Central memory CD8-positive, alpha-beta T cell (primary cell): ENCODE measurements around the gene DDX10.

Source experiments
- ATAC-seq: fragments of 150-1000 bp; cut with Tn5 transposase; replicated peaks from 2 replicates; pipeline ENCODE4 v1.10.0; 2022; ENCODE audit warnings: mild to moderate bottlenecking, moderate FRiP score, moderate number of reproducible peaks; ENCODE audit not compliant: poor library complexity, severe bottlenecking; ENCODE audit errors: extremely low read depth
- DNase-seq, 2 donors: peaks; one replicate each; pipeline ENCODE4 v3.0.0; 2021; ENCODE audit warnings: low spot score in 2 of 2
- H3K27ac Mint-ChIP-seq: one replicate; pipeline ENCODE4 v1.8.0; 2022; ENCODE audit warnings: low read depth, mild to moderate bottlenecking, moderate library complexity, mixed read lengths
- H3K27me3 Mint-ChIP-seq: one replicate; pipeline ENCODE4 v1.8.0; 2022; ENCODE audit warnings: mixed read lengths
- H3K36me3 Mint-ChIP-seq: one replicate; pipeline ENCODE4 v1.8.0; 2022; ENCODE audit warnings: mild to moderate bottlenecking, moderate library complexity, mixed read lengths; ENCODE audit not compliant: insufficient read depth
- H3K4me1 Mint-ChIP-seq: one replicate; pipeline ENCODE4 v1.8.0; 2022; ENCODE audit warnings: mixed read lengths
- H3K4me3 Mint-ChIP-seq: one replicate; pipeline ENCODE4 v1.8.0; 2022; ENCODE audit warnings: mild to moderate bottlenecking, moderate library complexity, mixed read lengths
- H3K9me3 Mint-ChIP-seq: one replicate; pipeline ENCODE4 v1.8.0; 2022; ENCODE audit warnings: mixed read lengths

Gene DDX10

GRCh38 chr11:108939135-108939534, 274.3 kb downstream of the DDX10 start:
- H3K4me1 Mint-ChIP-seq = no peaks in the 10 kb centered on the region
- H3K27ac Mint-ChIP-seq = no peak overlapping the region
- no peaks in the 10 kb centered on the region for H3K27me3 Mint-ChIP-seq
- DNase-seq = no peak
- H3K4me3 Mint-ChIP-seq = no peak overlapping the region
- H3K36me3 Mint-ChIP-seq = peaks cover 12% of the 10 kb centered on the region
- ATAC-seq = no peak
- H3K9me3 Mint-ChIP-seq = no peaks in the 10 kb centered on the region

DNA sequence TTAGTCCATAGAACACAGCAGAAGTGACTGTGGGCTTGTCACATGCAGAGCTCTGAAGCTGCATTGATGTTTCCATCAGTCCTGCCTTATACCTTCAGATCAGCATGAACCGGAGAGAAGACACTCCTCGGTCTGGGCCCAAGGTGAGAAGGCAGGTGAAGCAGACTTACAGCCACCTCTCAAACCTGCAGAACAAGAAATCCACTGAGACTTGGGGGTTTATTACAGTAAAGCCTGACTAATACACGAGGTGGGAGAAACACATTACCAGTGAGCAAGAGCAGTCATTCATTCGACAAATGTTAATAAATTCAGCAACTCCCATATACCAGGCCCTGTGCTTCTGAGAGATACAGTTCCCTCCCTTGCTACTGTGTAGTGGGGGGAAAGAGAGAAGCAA, 279.0 kb downstream of the DDX10 start:
- peaks cover 14% of the 10 kb centered on the region for H3K4me1 Mint-ChIP-seq

DNA sequence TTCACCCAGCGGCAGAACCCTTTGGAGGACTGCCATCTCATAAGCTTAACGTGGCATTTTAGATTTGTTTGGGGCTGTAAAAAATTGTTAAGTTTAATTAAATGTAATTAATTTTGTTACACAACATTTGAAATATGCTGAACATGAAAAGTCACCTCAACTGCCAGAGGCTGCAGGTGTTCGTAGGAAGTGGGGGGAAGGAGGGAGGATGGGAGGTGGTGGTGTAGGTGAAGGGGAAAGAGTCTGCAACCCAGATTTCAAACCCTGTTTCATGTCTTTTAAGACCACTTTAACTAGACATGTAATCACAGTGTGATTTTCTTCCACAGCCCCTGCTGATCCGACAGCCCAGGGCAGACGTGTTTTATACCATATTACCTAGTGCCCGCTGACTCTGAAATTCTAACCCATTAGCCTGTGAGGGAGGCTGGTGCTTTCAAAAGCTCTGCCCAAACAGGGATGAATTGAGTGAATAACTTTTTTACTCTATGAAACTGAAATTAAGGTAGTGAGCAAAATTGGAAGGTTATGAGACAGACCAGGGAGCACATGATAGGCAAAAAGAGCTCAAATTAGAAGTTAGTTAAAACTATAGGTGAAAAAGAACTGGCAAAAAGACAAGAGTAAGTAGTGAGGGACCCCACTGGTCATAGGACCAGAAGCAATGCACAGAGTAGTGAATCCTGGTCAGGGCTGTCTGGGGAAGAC, 279.8 kb downstream of the DDX10 start:
- ATAC-seq = no peak

More for the DNA sequence above, 279.0 kb downstream of the DDX10 start:
- H3K36me3 Mint-ChIP-seq = peaks cover 7% of the 10 kb centered on the region
- H3K27ac Mint-ChIP-seq = no peak overlapping the region
- no peaks in the 10 kb centered on the region for H3K27me3 Mint-ChIP-seq
- DNase-seq (no peak), ATAC-seq (no peak)
- no peak overlapping the region for H3K4me3 Mint-ChIP-seq
- H3K9me3 Mint-ChIP-seq = no peaks in the 10 kb centered on the region

GRCh38 chr11:108945341-108945740, 280.5 kb downstream of the DDX10 start:
- Mint-ChIP-seq H3K4me3 (no peak overlapping the region), H3K27ac (no peak overlapping the region), H3K36me3 (peaks cover 9% of the 10 kb centered on the region), H3K9me3 (no peaks in the 10 kb centered on the region), H3K4me1 (peaks cover 14% of the 10 kb centered on the region), H3K27me3 (no peaks in the 10 kb centered on the region)
- DNase-seq (no peak), ATAC-seq (no peak)

More for the DNA sequence above, 279.8 kb downstream of the DDX10 start:
- DNase-seq = no peak
- Mint-ChIP-seq H3K36me3 (peaks cover 7% of the 10 kb centered on the region), H3K9me3 (no peaks in the 10 kb centered on the region), H3K27ac (no peak overlapping the region), H3K4me3 (no peak overlapping the region), H3K4me1 (peaks cover 14% of the 10 kb centered on the region), H3K27me3 (no peaks in the 10 kb centered on the region)

DNA sequence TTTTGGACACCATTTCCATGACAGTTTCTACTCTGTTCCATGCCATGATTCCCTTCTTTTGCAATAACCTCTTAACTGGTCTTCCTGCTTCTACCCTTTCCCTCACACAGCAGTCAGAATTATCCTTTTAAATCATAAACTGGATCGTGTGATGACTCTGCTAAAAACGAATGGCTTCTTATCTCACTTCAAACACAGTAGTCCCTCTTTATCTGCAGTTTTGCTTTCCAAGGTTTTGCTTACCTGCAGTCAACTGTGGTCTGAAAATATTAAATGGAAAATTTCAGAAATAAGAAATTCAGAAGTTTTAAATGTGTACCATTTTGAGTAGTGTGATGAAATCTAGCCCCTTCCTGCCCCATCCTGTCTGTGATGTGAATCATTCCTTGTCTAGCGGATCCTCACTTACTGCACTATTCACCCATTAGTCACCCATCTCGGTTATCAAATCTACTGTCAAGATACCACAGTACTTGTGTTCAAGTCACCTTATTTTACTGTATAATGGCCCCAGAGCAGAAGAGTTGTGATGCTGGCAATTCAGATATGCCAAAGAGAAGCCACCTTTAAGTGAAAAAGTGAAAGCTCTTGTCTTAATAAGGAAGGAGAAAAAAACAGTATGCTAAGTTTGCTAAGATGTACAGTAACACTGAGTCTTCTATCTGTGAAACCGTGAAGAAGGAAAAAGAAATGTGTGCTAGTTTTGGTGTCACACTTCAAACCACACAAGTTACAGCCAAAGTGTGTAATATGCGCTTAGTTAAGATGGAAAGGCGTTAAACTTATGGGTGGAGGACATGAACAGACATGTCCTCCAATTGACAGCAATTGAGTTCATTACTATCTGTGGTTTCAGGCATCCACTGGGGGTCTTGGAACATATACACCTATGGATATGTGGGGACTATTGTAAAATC, 283.0 kb downstream of the DDX10 start:
- no peak for ATAC-seq
- Mint-ChIP-seq H3K27ac (no peak overlapping the region), H3K9me3 (no peaks in the 10 kb centered on the region), H3K36me3 (peaks cover 2% of the 10 kb centered on the region), H3K4me3 (no peak overlapping the region), H3K27me3 (no peaks in the 10 kb centered on the region), H3K4me1 (peaks cover 14% of the 10 kb centered on the region)
- no peak for DNase-seq

- Mint-ChIP-seq H3K27me3 (peaks cover 10% of the 10 kb centered on the region), H3K9me3 (no peaks in the 10 kb centered on the region), H3K36me3 (no peaks in the 10 kb centered on the region), H3K27ac (no peak overlapping the region), H3K4me3 (no peak overlapping the region), H3K4me1 (no peaks in the 10 kb centered on the region)
- no peak for ATAC-seq
- DNase-seq = no peak
These were observed 293.7 kb downstream of the DDX10 start for GRCh38 chr11:108958368-108959104.

GRCh38 chr11:108959105-108959761, 294.4 kb downstream of the DDX10 start:
- peaks cover 2% of the 10 kb centered on the region for H3K36me3 Mint-ChIP-seq
- no peak for DNase-seq
- no peak overlapping the region for H3K4me3 Mint-ChIP-seq
- peaks cover 10% of the 10 kb centered on the region for H3K27me3 Mint-ChIP-seq
- no peaks in the 10 kb centered on the region for H3K4me1 Mint-ChIP-seq
- no peak overlapping the region for H3K27ac Mint-ChIP-seq
- no peaks in the 10 kb centered on the region for H3K9me3 Mint-ChIP-seq
- no peak for ATAC-seq

- Mint-ChIP-seq H3K36me3 (peaks cover 2% of the 10 kb centered on the region), H3K27ac (no peak overlapping the region), H3K9me3 (no peaks in the 10 kb centered on the region), H3K4me1 (no peaks in the 10 kb centered on the region), H3K27me3 (peaks cover 10% of the 10 kb centered on the region), H3K4me3 (no peak overlapping the region)
- no peak for ATAC-seq
- no peak for DNase-seq
These were observed 295.0 kb downstream of the DDX10 start for GRCh38 chr11:108959874-108960273.

GRCh38 chr11:108960501-108960900, 295.6 kb downstream of the DDX10 start:
- DNase-seq (no peak), ATAC-seq (no peak)
- Mint-ChIP-seq H3K4me1 (no peaks in the 10 kb centered on the region), H3K4me3 (no peak overlapping the region), H3K36me3 (peaks cover 2% of the 10 kb centered on the region), H3K27me3 (peaks cover 10% of the 10 kb centered on the region), H3K9me3 (no peaks in the 10 kb centered on the region), H3K27ac (no peak overlapping the region)

GRCh38 chr11:108961095-108961494, 296.2 kb downstream of the DDX10 start:
- H3K9me3 Mint-ChIP-seq = no peaks in the 10 kb centered on the region
- no peaks in the 10 kb centered on the region for H3K4me1 Mint-ChIP-seq
- no peak for ATAC-seq
- DNase-seq = no peak
- H3K27me3 Mint-ChIP-seq = peaks cover 10% of the 10 kb centered on the region
- H3K27ac Mint-ChIP-seq = no peak overlapping the region
- peaks cover 2% of the 10 kb centered on the region for H3K36me3 Mint-ChIP-seq
- no peak overlapping the region for H3K4me3 Mint-ChIP-seq

DNA sequence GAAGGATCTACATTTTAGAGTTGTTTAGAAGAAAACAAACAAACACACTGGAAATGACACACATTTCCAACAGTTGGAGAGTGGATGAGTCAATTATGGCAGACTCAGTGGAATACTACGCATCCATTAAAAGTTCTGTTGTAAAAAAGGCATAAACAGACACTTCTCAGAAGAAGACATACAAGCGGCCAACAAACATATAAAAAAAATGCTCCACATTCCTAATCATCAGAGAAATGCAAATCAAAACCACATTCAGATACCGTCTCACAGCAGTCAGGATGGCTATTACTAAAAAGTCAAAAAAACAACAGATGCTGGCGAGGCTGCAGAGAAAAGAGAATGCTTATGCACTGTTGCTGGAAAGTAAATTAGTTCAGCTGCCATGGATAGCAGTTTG, 298.2 kb downstream of the DDX10 start:
- H3K4me1 Mint-ChIP-seq = no peaks in the 10 kb centered on the region
- no peak for ATAC-seq
- peaks cover 10% of the 10 kb centered on the region for H3K27me3 Mint-ChIP-seq
- H3K36me3 Mint-ChIP-seq = peaks cover 2% of the 10 kb centered on the region
- no peaks in the 10 kb centered on the region for H3K9me3 Mint-ChIP-seq
- no peak overlapping the region for H3K4me3 Mint-ChIP-seq
- H3K27ac Mint-ChIP-seq = no peak overlapping the region
- no peak for DNase-seq

DNA sequence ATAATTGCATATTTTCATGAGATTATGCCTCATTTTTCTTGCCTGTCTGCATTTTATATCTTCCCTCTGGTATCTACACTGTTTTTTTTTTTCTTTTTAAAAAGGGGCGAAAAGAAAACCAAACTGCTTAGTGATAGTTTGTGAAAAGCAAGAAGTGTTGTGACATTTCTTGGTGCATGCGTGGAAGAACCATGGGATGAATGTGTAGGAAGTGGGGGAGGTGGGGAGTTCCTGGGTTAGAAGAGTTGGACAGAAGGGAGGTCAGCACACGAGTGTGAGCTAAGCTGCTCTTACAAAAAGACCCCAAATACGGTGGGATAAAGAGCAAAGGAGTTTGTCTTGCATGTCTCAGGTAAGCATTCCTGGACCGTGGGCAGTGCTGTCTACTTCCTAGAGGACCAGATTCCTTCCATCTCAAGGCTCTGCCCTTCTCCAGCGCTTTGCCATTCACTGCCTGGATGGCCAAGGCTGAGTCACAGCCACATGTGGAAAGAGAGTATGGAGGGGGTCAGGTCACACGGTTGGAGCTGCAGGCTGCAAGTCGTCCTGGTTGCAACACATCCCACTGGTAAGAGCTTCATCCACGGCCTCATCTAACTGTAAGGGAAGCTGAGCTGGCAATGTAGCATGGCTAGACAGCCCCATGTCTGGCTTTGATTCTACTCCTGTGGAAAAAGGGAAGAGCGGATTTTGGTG, 300.6 kb downstream of the DDX10 start:
- Mint-ChIP-seq H3K27ac (no peak overlapping the region), H3K4me1 (no peaks in the 10 kb centered on the region), H3K36me3 (peaks cover 2% of the 10 kb centered on the region), H3K27me3 (peaks cover 10% of the 10 kb centered on the region), H3K4me3 (no peak overlapping the region), H3K9me3 (no peaks in the 10 kb centered on the region)
- DNase-seq (no peak), ATAC-seq (no peak)
